PC-9 (cell line): Measurements from ENCODE around the gene SESN1. TPM values are rescaled to one million over a fixed set of nuclear protein-coding genes. Genes with fewer than 3 reads are reported as not detected.

Source experiments
- BruUV-seq: library from RNA; stranded (reverse); fragments of 400-500 nt; replicated peaks from 2 replicates; lab custom pipeline; 2021; lab: Mats Ljungman, UMichigan
- CTCF ChIA-PET: fragments of 300-600 bp; sonication (Branson Sonifier 250); formaldehyde crosslinking; loops from one replicate; lab custom pipeline; 2022; ENCODE audit warnings: antibody characterized with exemption; lab: Charles Lee
- POLR2A ChIA-PET: fragments of 300-600 bp; sonication (Branson Sonifier 250); formaldehyde crosslinking; loops from one replicate; lab custom pipeline; 2022; ENCODE audit warnings: antibody characterized with exemption; ENCODE audit not compliant: unreplicated experiment; lab: Charles Lee
- DNase-seq, 2 experiments: peaks; one replicate each; pipeline versions ENCODE4 v3.0.0 to v3.0.0-alpha.2; 2015 to 2022; ENCODE audit warnings: mixed read lengths in 1 of 2
- H2AFZ ChIP-seq: fragments of 200-600 bp; sonication (generic); 2 replicates; pipeline ENCODE4 v1.8.1; 2017; ENCODE audit warnings: antibody characterized with exemption
- H3F3A ChIP-seq: fragments of 200-600 bp; sonication (generic); 2 replicates; pipeline ENCODE4 v1.8.1; 2017; ENCODE audit warnings: antibody characterized with exemption, mild to moderate bottlenecking, low read depth; ENCODE audit not compliant: insufficient read depth
- H3K27ac ChIP-seq: fragments of 200-600 bp; sonication (generic); 2 replicates; pipeline ENCODE4 v1.6.1; 2016; ENCODE audit warnings: mixed run types
- H3K27me3 ChIP-seq: fragments of 200-600 bp; sonication (generic); 2 replicates; pipeline ENCODE4 v1.6.1; 2016; ENCODE audit warnings: low read depth, mixed run types; ENCODE audit not compliant: insufficient read depth
- H3K36me3 ChIP-seq: fragments of 200-600 bp; sonication (generic); 2 replicates; pipeline ENCODE4 v1.6.1; 2016; ENCODE audit warnings: low read depth, mixed run types
- H3K4me1 ChIP-seq: fragments of 200-600 bp; sonication (generic); replicated peaks from 2 replicates; pipeline ENCODE4 v1.6.1; 2016; ENCODE audit warnings: mixed run types; ENCODE audit not compliant: insufficient read depth
- H3K4me2 ChIP-seq: fragments of 200-600 bp; sonication (generic); 2 replicates; pipeline ENCODE4 v1.6.1; 2017; ENCODE audit warnings: mixed run types
- H3K4me3 ChIP-seq: fragments of 200-600 bp; sonication (generic); 2 replicates; pipeline ENCODE4 v1.6.1; 2016; ENCODE audit warnings: mixed run types
- H3K79me2 ChIP-seq: fragments of 200-600 bp; sonication (generic); 2 replicates; pipeline ENCODE4 v1.6.1; 2017; ENCODE audit warnings: low read depth, mixed run types
- H3K9me2 ChIP-seq: fragments of 200-600 bp; sonication (generic); 2 replicates; pipeline ENCODE4 v1.8.1; 2017; ENCODE audit warnings: mild to moderate bottlenecking; ENCODE audit not compliant: insufficient read depth
- H3K9me3 ChIP-seq: fragments of 200-600 bp; sonication (generic); 2 replicates; pipeline ENCODE4 v1.8.1; 2016; ENCODE audit warnings: low read depth; ENCODE audit not compliant: insufficient read depth
- H4K20me1 ChIP-seq: fragments of 200-600 bp; sonication (generic); 2 replicates; pipeline ENCODE4 v1.8.1; 2017; ENCODE audit not compliant: insufficient read depth
- EZH2 ChIP-seq: fragments of 200-600 bp; sonication (generic); IDR thresholded peaks from 2 replicates; pipeline ENCODE4 v1.8.0; 2017; ENCODE audit warnings: antibody characterized with exemption, low read depth
- intact Hi-C: fragments of 100-400 bp; cut with micrococcal nuclease; formaldehyde crosslinking; loops from one replicate; pipeline ENCODE4 v1.10.0; 2022; ENCODE audit not compliant: unreplicated experiment
- total RNA-seq: library from RNA; stranded (reverse); gene quantifications from 2 replicates; pipeline ENCODE4 v1.2.3, GENCODE V29; 2021
- TF ChIP-seq, protein P1 (sequence below): fragments of 200-600 bp; sonication (generic); conservative IDR thresholded peaks from 2 replicates; pipeline ENCODE4 v1.6.1; 2017; ENCODE audit warnings: mixed run types, antibody characterized with exemption, mild to moderate bottlenecking, moderate library complexity

Gene SESN1
- total RNA-seq, 1 experiment from 2014 or later, result 6.5 TPM

- no TSS peak for BruUV-seq
- H3K79me2 ChIP-seq, result no peaks in the 10 kb centered on the region
- CTCF ChIA-PET, result no interaction called here
Observed at GRCh38 chr6:108958900-108959770, 135.5 kb downstream of the SESN1 start.

GRCh38 chr6:108957221-108957620, 137.4 kb downstream of the SESN1 start:
- POLR2A ChIA-PET, result no interaction called here
- Histone ChIP-seq H3K9me2 (no peaks in the 10 kb centered on the region; the same call in 1 of the 2 replicates), H3K36me3 (no peaks in the 10 kb centered on the region), H3K79me2 (no peaks in the 10 kb centered on the region), H3K27me3 (no peaks in the 10 kb centered on the region), H3F3A (no peaks in the 10 kb centered on the region), H3K4me2 (no peak overlapping the region), H2AFZ (no peak overlapping the region), H4K20me1 (no peaks in the 10 kb centered on the region), H3K27ac (no peak overlapping the region), H3K9me3 (no peaks in the 10 kb centered on the region), H3K4me1 (no peaks in the 10 kb centered on the region), H3K4me3 (no peak overlapping the region)
- CTCF ChIA-PET, result no interaction called here
- no TSS peak for BruUV-seq
- no peak for TF ChIP-seq EZH2
- TF ChIP-seq, protein P1, sequence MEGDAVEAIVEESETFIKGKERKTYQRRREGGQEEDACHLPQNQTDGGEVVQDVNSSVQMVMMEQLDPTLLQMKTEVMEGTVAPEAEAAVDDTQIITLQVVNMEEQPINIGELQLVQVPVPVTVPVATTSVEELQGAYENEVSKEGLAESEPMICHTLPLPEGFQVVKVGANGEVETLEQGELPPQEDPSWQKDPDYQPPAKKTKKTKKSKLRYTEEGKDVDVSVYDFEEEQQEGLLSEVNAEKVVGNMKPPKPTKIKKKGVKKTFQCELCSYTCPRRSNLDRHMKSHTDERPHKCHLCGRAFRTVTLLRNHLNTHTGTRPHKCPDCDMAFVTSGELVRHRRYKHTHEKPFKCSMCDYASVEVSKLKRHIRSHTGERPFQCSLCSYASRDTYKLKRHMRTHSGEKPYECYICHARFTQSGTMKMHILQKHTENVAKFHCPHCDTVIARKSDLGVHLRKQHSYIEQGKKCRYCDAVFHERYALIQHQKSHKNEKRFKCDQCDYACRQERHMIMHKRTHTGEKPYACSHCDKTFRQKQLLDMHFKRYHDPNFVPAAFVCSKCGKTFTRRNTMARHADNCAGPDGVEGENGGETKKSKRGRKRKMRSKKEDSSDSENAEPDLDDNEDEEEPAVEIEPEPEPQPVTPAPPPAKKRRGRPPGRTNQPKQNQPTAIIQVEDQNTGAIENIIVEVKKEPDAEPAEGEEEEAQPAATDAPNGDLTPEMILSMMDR, result no peak
- DNase-seq, result no peak
- intact Hi-C loops, result no loop called here

More at GRCh38 chr6:108958900-108959770, 135.5 kb downstream of the SESN1 start:
- Histone ChIP-seq H2AFZ (no peak overlapping the region), H3K27ac (no peak overlapping the region), H4K20me1 (no peaks in the 10 kb centered on the region), H3K36me3 (no peaks in the 10 kb centered on the region), H3K9me2 (no peaks in the 10 kb centered on the region; the same call in 1 of the 2 replicates), H3K4me3 (no peak overlapping the region), H3K4me1 (no peaks in the 10 kb centered on the region), H3K27me3 (no peaks in the 10 kb centered on the region), H3F3A (no peaks in the 10 kb centered on the region), H3K4me2 (no peak overlapping the region), H3K9me3 (no peaks in the 10 kb centered on the region)
- no peak for TF ChIP-seq EZH2
- TF ChIP-seq, protein P1, result no peak
- no peak for DNase-seq
- POLR2A ChIA-PET, result no interaction called here
- intact Hi-C loops, result no loop called here

DNA sequence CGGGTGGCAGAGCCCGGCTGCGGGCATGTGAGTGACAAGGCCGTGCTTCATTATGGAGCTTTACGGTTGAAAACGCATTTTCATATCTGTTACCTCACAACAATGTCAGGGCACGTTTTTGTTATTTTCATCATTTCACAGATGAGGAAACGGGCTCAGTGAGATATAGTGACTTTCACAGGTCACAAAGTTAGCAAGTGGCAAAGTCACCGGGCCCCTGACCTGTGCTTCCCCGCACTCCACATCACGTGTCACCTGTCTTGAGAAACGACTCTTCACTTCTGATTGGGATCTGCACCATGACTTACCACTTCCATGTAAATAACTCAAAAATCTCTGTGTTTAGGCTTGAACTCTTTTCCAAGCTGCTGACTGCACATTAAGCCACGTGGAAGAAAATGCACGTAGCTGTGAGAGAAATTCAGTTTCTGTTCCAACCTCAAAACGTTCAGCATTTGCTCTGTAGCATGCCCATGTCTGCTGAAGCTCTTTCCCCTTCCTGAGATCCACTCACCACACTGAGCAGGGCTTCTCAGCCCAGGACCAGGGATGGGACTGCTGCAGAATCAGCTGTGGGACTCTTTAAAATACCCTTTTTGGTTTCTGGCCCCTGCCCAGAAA, 139.2 kb downstream of the SESN1 start:
- H3K4me3 ChIP-seq, result no peak overlapping the region
- H2AFZ ChIP-seq, result no peak overlapping the region
- no peaks in the 10 kb centered on the region for H3K36me3 ChIP-seq
- POLR2A ChIA-PET, result interaction anchor here (0.7 kb wide), 1 partner anchor 266 kb away, joined by 4 read pairs; no protein-coding TSS in a partner anchor
- no peaks in the 10 kb centered on the region for H3K9me2 ChIP-seq
- no peaks in the 10 kb centered on the region for H4K20me1 ChIP-seq
- intact Hi-C loops, result no loop called here
- CTCF ChIA-PET, result no interaction called here
- no TSS peak for BruUV-seq
- H3K27ac ChIP-seq, result no peak overlapping the region
- DNase-seq, result no peak
- H3K4me1 ChIP-seq, result no peaks in the 10 kb centered on the region
- TF ChIP-seq, protein P1, result no peak
- TF ChIP-seq EZH2, result no peak
- H3K79me2 ChIP-seq, result no peaks in the 10 kb centered on the region
- H3F3A ChIP-seq, result no peaks in the 10 kb centered on the region
- H3K9me3 ChIP-seq, result no peaks in the 10 kb centered on the region
- H3K27me3 ChIP-seq, result no peaks in the 10 kb centered on the region
- H3K4me2 ChIP-seq, result no peak overlapping the region
